CD4-positive, alpha-beta T cell (primary cell): ENCODE results near the gene PRRC2B. TPM values are rescaled to one million over a fixed set of nuclear protein-coding genes. Genes with fewer than 3 reads are reported as not detected.

ENCODE experiments used
- ATAC-seq: fragments of 200-7000 bp; cut with Tn5 transposase; one replicate; pipeline ENCODE4 v1.10.0; 2022; ENCODE audit warnings: mild to moderate bottlenecking; ENCODE audit not compliant: poor library complexity
- CTCF ChIA-PET: fragments of 350-600 bp; sonication (Branson Sonifier 250); formaldehyde crosslinking; loops from one replicate; lab custom pipeline; 2021; ENCODE audit warnings: antibody characterized with exemption, inconsistent platforms; lab: Charles Lee
- POLR2A ChIA-PET: fragments of 350-600 bp; sonication (Branson Sonifier 250); formaldehyde crosslinking; loops from one replicate; lab custom pipeline; 2021; ENCODE audit warnings: antibody characterized with exemption, inconsistent platforms; lab: Charles Lee
- DNase-seq, 14 experiments: peaks; one replicate each; pipeline ENCODE4 v3.0.0-alpha.2; 2013 to 2020; ENCODE audit warnings: mixed read lengths in 2 of 14
- H3K27ac ChIP-seq, 2 donors: one replicate each; pipeline versions ENCODE4 v1.5.1 to v1.7.0; 2013; ENCODE audit warnings: low read length in 2 of 2, low read depth in 1 of 2, mild to moderate bottlenecking in 1 of 2
- H3K27me3 ChIP-seq, 2 experiments: 1 replicate in 1 of 2; 2 replicates in 1 of 2; pipeline versions ENCODE4 v1.6.1 to v1.7.0; 2013; ENCODE audit warnings: low read length in 2 of 2, control low read depth in 1 of 2, mild to moderate bottlenecking in 1 of 2, moderate library complexity in 1 of 2; ENCODE audit not compliant: insufficient read depth in 2 of 2, control insufficient read depth in 1 of 2
- H3K36me3 ChIP-seq: one replicate; pipeline ENCODE4 v1.6.1; 2013; ENCODE audit warnings: low read length, control low read depth; ENCODE audit not compliant: insufficient read depth
- H3K4me1 ChIP-seq: one replicate; pipeline ENCODE4 v1.6.1; 2013; ENCODE audit warnings: low read length, control low read depth; ENCODE audit not compliant: insufficient read depth
- H3K4me3 ChIP-seq: one replicate; pipeline ENCODE4 v1.5.1; 2013; ENCODE audit warnings: mild to moderate bottlenecking, low read length, moderate library complexity
- H3K9me3 ChIP-seq, 2 experiments: 1 replicate in 1 of 2; 2 replicates in 1 of 2; pipeline versions ENCODE4 v1.6.1 to v1.7.0; 2013; ENCODE audit warnings: low read length in 2 of 2, mild to moderate bottlenecking in 2 of 2, control low read depth in 1 of 2, moderate library complexity in 1 of 2; ENCODE audit not compliant: control insufficient read depth in 1 of 2, insufficient read depth in 1 of 2
- H3K27ac Mint-ChIP-seq: one replicate; pipeline ENCODE4 v1.8.0; 2020; ENCODE audit warnings: mixed read lengths
- H3K27me3 Mint-ChIP-seq: one replicate; pipeline ENCODE4 v1.8.0; 2021; ENCODE audit warnings: mixed read lengths
- H3K36me3 Mint-ChIP-seq: one replicate; pipeline ENCODE4 v1.8.0; 2021; ENCODE audit warnings: low read depth, mixed read lengths
- H3K4me1 Mint-ChIP-seq: one replicate; pipeline ENCODE4 v1.8.0; 2021; ENCODE audit warnings: low read depth, mixed read lengths
- H3K4me3 Mint-ChIP-seq: one replicate; pipeline ENCODE4 v1.8.0; 2020; ENCODE audit warnings: mild to moderate bottlenecking, mixed read lengths
- H3K9me3 Mint-ChIP-seq: one replicate; pipeline ENCODE4 v1.8.0; 2020; ENCODE audit warnings: mixed read lengths
- intact Hi-C, 2 experiments: fragments of 100-400 bp; cut with DNase I in 1 of 2; cut with micrococcal nuclease in 1 of 2; formaldehyde crosslinking; loops; one replicate each; pipeline versions ENCODE4 v1.15.1 to v1.9.0; 2023 to 2025; cut with DNase I, micrococcal nuclease
- total RNA-seq, 174 experiments: library from RNA in 2 of 174; stranded (reverse) in 2 of 174; gene quantifications; one replicate each; pipeline ENCODE4 v1.2.3 and lab custom pipeline; 2021 to 2026
- TF ChIP-seq, protein P1 (sequence below): fragments of 200-600 bp; IDR thresholded peaks from one replicate; pipeline ENCODE4 v1.8.0; 2022; ENCODE audit warnings: antibody characterized with exemption, mild to moderate bottlenecking

Gene PRRC2B
- total RNA-seq, 2 experiments from 2014 or later, result 256 to 268 TPM

DNA sequence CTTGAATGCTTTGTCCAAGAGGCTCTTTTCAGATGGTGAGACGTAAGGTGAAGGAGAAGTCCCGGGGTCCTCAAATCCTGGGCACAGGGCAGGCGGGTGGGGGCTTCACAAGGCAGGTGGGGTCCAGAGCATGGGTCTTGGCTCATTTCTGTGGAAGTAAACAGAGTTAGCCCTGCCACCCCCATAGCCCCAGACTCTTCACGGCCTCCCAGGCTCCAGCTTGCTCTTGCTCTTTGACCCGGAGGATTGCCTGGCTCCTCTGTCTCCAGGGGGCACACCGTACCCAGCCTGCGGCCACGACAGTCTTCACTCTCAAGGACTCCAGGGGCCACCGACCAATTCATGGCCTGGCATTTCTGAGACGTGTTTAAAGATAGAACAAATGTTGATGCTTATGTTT lies 80.0 kb downstream of the PRRC2B start:
- Histone ChIP-seq H3K4me1 (no peaks in the 10 kb centered on the region), H3K9me3 (no peaks in the 10 kb centered on the region), H3K4me3 (no peak overlapping the region), H3K36me3 (peaks cover 98% of the 10 kb centered on the region), H3K27ac (no peak overlapping the region), H3K27me3 (no peaks in the 10 kb centered on the region)
- H3K9me3 Mint-ChIP-seq, result no peaks in the 10 kb centered on the region
- peaks cover 10% of the 10 kb centered on the region for H3K4me1 Mint-ChIP-seq
- CTCF ChIA-PET, result interaction anchor here (0.7 to 1.2 kb wide), 2 partner anchors 12 to 124 kb away, joined by 3 to 5 read pairs; no protein-coding TSS in a partner anchor
- no peak overlapping the region for H3K4me3 Mint-ChIP-seq
- POLR2A ChIA-PET, result no interaction called here
- intact Hi-C loops, result no loop called here
- H3K27ac Mint-ChIP-seq, result no peak overlapping the region
- TF ChIP-seq, protein P1, sequence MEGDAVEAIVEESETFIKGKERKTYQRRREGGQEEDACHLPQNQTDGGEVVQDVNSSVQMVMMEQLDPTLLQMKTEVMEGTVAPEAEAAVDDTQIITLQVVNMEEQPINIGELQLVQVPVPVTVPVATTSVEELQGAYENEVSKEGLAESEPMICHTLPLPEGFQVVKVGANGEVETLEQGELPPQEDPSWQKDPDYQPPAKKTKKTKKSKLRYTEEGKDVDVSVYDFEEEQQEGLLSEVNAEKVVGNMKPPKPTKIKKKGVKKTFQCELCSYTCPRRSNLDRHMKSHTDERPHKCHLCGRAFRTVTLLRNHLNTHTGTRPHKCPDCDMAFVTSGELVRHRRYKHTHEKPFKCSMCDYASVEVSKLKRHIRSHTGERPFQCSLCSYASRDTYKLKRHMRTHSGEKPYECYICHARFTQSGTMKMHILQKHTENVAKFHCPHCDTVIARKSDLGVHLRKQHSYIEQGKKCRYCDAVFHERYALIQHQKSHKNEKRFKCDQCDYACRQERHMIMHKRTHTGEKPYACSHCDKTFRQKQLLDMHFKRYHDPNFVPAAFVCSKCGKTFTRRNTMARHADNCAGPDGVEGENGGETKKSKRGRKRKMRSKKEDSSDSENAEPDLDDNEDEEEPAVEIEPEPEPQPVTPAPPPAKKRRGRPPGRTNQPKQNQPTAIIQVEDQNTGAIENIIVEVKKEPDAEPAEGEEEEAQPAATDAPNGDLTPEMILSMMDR, result no peak
- peak in 3 of 14 experiments; percentile 3 to 24 (median 10) for DNase-seq
- no peak for ATAC-seq
- H3K36me3 Mint-ChIP-seq, result peaks cover 89% of the 10 kb centered on the region
- no peaks in the 10 kb centered on the region for H3K27me3 Mint-ChIP-seq

DNA sequence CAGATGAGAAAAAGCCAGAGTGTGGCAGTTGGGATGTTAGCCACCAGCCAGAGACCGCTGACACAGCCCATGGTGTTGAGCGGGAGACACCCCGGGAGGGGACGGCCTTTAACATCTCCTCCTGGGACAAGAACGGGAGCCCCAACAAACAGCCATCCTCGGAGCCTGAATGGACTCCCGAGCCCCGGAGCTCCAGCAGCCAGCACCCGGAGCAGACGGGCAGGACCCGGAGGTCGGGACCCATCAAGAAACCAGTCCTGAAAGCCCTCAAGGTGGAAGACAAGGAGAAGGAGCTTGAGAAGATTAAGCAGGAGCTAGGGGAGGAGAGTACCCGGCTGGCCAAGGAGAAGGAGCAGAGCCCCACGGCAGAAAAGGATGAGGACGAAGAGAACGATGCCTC lies 80.8 kb downstream of the PRRC2B start:
- no peaks in the 10 kb centered on the region for H3K27me3 Mint-ChIP-seq
- no peak overlapping the region for H3K4me3 Mint-ChIP-seq
- Histone ChIP-seq H3K9me3 (no peaks in the 10 kb centered on the region), H3K4me3 (no peak overlapping the region), H3K4me1 (no peaks in the 10 kb centered on the region), H3K27ac (no peak overlapping the region), H3K36me3 (peaks cover 98% of the 10 kb centered on the region), H3K27me3 (no peaks in the 10 kb centered on the region)
- peaks cover 89% of the 10 kb centered on the region for H3K36me3 Mint-ChIP-seq
- no peak for ATAC-seq
- H3K27ac Mint-ChIP-seq, result peak overlapping the region; percentile 47
- peaks cover 10% of the 10 kb centered on the region for H3K4me1 Mint-ChIP-seq
- TF ChIP-seq, protein P1, result no peak
- intact Hi-C loops, result loop anchor here in 1 of 2 experiments (5.0 kb wide), 1 partner anchor 107 kb away; no protein-coding TSS in a partner anchor
- H3K9me3 Mint-ChIP-seq, result no peaks in the 10 kb centered on the region
- CTCF ChIA-PET, result interaction anchor here (0.7 to 1.2 kb wide), 2 partner anchors 11 to 125 kb away, joined by 3 to 5 read pairs; no protein-coding TSS in a partner anchor
- POLR2A ChIA-PET, result no interaction called here
- DNase-seq, result peak in 1 of 14 experiments; percentile 11

DNA sequence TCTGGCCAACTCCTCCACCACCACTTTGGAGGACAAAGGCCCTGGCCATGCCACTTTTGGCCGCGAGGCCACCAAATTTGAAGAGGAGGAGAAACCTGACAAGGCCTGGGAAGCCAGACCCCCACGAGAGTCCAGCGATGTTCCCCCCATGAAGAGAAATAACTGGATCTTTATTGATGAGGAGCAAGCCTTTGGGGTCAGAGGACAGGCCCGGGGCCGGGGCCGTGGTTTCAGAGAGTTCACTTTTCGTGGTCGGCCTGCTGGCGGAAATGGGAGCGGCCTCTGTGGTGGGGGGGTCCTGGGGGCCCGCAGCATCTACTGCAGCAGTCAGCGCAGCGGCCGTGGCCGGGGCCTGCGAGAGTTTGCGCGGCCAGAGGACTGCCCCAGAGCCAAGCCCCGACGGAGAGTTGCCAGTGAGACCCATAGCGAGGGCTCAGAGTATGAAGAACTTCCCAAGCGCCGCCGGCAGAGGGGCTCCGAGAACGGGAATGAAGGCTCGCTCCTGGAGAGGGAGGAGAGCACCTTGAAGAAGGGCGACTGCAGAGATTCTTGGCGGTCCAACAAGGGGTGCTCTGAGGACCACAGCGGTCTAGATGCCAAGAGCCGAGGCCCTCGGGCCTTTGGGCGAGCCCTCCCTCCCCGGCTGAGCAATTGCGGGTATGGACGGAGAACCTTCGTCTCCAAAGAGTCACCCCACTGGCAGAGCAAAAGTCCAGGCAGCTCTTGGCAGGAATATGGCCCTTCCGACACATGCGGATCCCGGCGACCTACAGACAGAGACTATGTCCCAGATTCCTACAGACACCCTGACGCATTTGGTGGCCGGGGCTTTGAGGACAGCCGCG lies 81.4 kb downstream of the PRRC2B start:
- Mint-ChIP-seq H3K27me3 (no peaks in the 10 kb centered on the region), H3K9me3 (no peaks in the 10 kb centered on the region), H3K36me3 (peaks cover 88% of the 10 kb centered on the region), H3K4me1 (peaks cover 6% of the 10 kb centered on the region), H3K27ac (peak overlapping the region; percentile 47), H3K4me3 (no peak overlapping the region)
- H3K27ac ChIP-seq, result no peak overlapping the region
- TF ChIP-seq, protein P1, result no peak
- H3K27me3 ChIP-seq, result no peaks in the 10 kb centered on the region
- ATAC-seq (no peak), DNase-seq (peak in 1 of 14 experiments; percentile 26)
- intact Hi-C loops, result loop anchor here in 1 of 2 experiments (5.0 kb wide), 1 partner anchor 108 kb away; no protein-coding TSS in a partner anchor
- ChIA-PET CTCF (interaction anchor here (1.2 kb wide), 1 partner anchor 125 kb away, joined by 5 read pairs; no protein-coding TSS in a partner anchor), POLR2A (no interaction called here)
- H3K9me3 ChIP-seq, result no peaks in the 10 kb centered on the region
- H3K4me1 ChIP-seq, result no peaks in the 10 kb centered on the region
- H3K36me3 ChIP-seq, result peaks cover 97% of the 10 kb centered on the region
- H3K4me3 ChIP-seq, result no peak overlapping the region
